Colonic mucosa (tissue), 4 donors: ENCODE data around the gene MBD2. TPM values are rescaled to one million over a fixed set of nuclear protein-coding genes. Genes with fewer than 3 reads are reported as not detected.

Source experiments
- DNase-seq: peaks from one replicate; pipeline ENCODE4 v3.0.0-alpha.2; 2020
- H3K27ac ChIP-seq: fragments of 200-600 bp; one replicate; pipeline ENCODE4 v1.8.0; 2021
- H3K27me3 ChIP-seq: fragments of 200-600 bp; one replicate; pipeline ENCODE4 v1.8.0; 2021
- H3K36me3 ChIP-seq: fragments of 200-600 bp; one replicate; pipeline ENCODE4 v1.8.0; 2021
- H3K4me1 ChIP-seq: fragments of 200-600 bp; one replicate; pipeline ENCODE4 v1.8.0; 2021; ENCODE audit warnings: mild to moderate bottlenecking
- H3K4me3 ChIP-seq: fragments of 200-600 bp; one replicate; pipeline ENCODE4 v1.8.0; 2021
- H3K9ac ChIP-seq, 2 donors: one replicate each; pipeline ENCODE4 v1.7.0; 2013; ENCODE audit warnings: control low read depth in 2 of 2, low read depth in 2 of 2, low read length in 2 of 2
- H3K9me3 ChIP-seq: fragments of 200-600 bp; one replicate; pipeline ENCODE4 v1.8.0; 2021
- intact Hi-C: fragments of 100-400 bp; cut with DNase I; formaldehyde crosslinking; loops from one replicate; pipeline ENCODE4 v1.14.1; 2022
- total RNA-seq, 2 donors: library from RNA; stranded (reverse); fragmentation: NEBNext Ultra II Directional in 1 of 2; extraction: Animal tissue kit (Norgen Biotek cat#: 25700) in 1 of 2; gene quantifications; one replicate each; pipeline ENCODE4 v1.2.1, GENCODE V29; 2021
- TF ChIP-seq, protein P1 (sequence below): fragments of 200-600 bp; IDR thresholded peaks from one replicate; pipeline ENCODE4 v1.8.0; 2022; ENCODE audit warnings: antibody characterized with exemption, mild to moderate bottlenecking
- donor health status: healthy.
- donor health status: DM: no; HTN: no; CAD: no.
- donor health status: DM: no; HTN: no; CAD: no.

MBD2 gene
- total RNA-seq, 2 donors from 2014 or later, result 110 to 138 TPM

- Histone ChIP-seq H3K4me1 (no peaks in the 10 kb centered on the region), H3K36me3 (no peaks in the 10 kb centered on the region), H3K27me3 (no peaks in the 10 kb centered on the region), H3K9ac (no peak overlapping the region), H3K27ac (no peak overlapping the region), H3K9me3 (no peaks in the 10 kb centered on the region), H3K4me3 (no peak overlapping the region)
- intact Hi-C loops, result no loop called here
- DNase-seq, result no peak
- TF ChIP-seq, protein P1, sequence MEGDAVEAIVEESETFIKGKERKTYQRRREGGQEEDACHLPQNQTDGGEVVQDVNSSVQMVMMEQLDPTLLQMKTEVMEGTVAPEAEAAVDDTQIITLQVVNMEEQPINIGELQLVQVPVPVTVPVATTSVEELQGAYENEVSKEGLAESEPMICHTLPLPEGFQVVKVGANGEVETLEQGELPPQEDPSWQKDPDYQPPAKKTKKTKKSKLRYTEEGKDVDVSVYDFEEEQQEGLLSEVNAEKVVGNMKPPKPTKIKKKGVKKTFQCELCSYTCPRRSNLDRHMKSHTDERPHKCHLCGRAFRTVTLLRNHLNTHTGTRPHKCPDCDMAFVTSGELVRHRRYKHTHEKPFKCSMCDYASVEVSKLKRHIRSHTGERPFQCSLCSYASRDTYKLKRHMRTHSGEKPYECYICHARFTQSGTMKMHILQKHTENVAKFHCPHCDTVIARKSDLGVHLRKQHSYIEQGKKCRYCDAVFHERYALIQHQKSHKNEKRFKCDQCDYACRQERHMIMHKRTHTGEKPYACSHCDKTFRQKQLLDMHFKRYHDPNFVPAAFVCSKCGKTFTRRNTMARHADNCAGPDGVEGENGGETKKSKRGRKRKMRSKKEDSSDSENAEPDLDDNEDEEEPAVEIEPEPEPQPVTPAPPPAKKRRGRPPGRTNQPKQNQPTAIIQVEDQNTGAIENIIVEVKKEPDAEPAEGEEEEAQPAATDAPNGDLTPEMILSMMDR, result no peak
Measured at GRCh38 chr18:54240629-54241107, 16.2 kb upstream of the MBD2 start.

DNA sequence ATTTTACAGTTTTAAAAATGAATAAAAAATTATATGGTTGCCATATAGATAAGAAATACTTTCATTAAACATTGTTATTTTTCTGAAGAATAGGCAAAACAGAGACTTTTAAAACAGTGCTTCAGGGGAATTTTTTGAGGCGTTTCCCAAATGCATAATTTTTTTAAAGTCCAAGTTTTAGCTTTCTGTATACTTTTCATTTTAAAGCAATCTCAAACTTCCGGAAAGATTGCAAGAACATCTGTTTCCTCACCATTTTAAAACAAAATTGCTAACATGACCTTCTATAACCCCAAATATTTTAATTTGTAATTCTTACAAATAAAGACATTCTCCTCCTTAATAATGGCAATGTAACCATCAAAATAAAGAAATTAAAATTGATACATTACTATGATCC lies 15.1 kb upstream of the MBD2 start:
- intact Hi-C loops, result no loop called here
- Histone ChIP-seq H3K4me1 (no peaks in the 10 kb centered on the region), H3K9me3 (no peaks in the 10 kb centered on the region), H3K27ac (no peak overlapping the region), H3K27me3 (no peaks in the 10 kb centered on the region), H3K36me3 (no peaks in the 10 kb centered on the region), H3K4me3 (no peak overlapping the region), H3K9ac (no peak overlapping the region)
- no peak for DNase-seq
- TF ChIP-seq, protein P1, result no peak

DNA sequence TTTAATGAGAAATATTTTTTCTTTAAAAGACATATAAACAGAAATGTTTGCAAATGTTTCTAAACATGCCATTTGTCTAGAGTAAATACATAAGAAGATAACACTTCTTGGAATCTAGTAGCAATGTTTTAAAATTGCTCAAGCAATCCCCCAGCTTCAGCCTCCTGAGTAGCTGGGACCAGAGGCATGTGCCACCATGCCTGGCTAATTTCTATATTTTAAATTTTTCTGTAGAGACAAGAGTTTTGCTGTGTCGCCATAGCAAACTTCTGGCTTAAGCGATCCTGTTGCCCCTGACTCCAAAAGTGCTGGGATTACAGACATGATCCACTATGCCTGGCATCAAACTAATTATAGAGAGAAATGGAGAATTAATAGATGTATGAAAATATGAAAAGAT lies 14.6 kb upstream of the MBD2 start:
- TF ChIP-seq, protein P1, result no peak
- Histone ChIP-seq H3K9me3 (no peaks in the 10 kb centered on the region), H3K4me1 (no peaks in the 10 kb centered on the region), H3K27me3 (no peaks in the 10 kb centered on the region), H3K4me3 (no peak overlapping the region), H3K36me3 (no peaks in the 10 kb centered on the region), H3K27ac (no peak overlapping the region), H3K9ac (no peak overlapping the region)
- intact Hi-C loops, result no loop called here
- no peak for DNase-seq

GRCh38 chr18:54238173-54238936 lies 13.9 kb upstream of the MBD2 start:
- no peak overlapping the region for H3K9ac ChIP-seq
- H3K27ac ChIP-seq, result no peak overlapping the region
- no peak overlapping the region for H3K4me3 ChIP-seq
- DNase-seq, result no peak
- no peaks in the 10 kb centered on the region for H3K9me3 ChIP-seq
- H3K36me3 ChIP-seq, result no peaks in the 10 kb centered on the region
- intact Hi-C loops, result no loop called here
- TF ChIP-seq, protein P1, result no peak
- H3K27me3 ChIP-seq, result no peaks in the 10 kb centered on the region
- H3K4me1 ChIP-seq, result no peaks in the 10 kb centered on the region

DNA sequence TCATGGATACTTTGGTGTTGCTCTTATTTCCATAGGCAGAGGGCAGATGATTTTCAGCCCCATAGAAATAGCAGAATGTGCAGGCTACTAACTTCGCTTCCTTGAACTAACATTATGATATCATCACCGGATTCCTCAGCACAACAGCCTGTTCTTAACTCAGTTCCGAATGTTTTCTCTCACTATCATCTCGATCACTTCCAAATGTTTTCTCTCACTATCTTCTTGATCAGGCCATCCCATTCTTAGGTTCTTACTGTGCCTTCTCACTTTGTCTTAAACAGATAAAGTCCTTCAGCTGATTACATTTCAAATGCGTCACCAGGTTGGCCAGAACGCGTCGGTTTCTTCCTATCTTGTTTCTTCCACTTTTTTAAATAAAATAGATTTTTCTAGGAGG lies 11.4 kb upstream of the MBD2 start:
- intact Hi-C loops, result no loop called here
- no peak for DNase-seq

More for the DNA sequence above, 11.4 kb upstream of the MBD2 start:
- Histone ChIP-seq H3K9me3 (no peaks in the 10 kb centered on the region), H3K4me1 (no peaks in the 10 kb centered on the region), H3K27ac (no peak overlapping the region), H3K36me3 (no peaks in the 10 kb centered on the region), H3K9ac (no peak overlapping the region), H3K27me3 (no peaks in the 10 kb centered on the region), H3K4me3 (no peak overlapping the region)
- TF ChIP-seq, protein P1, result no peak
